GM12872 (cell line): ENCODE measurements around the gene LMBR1L.

Source experiments
- CTCF ChIP-seq: IDR thresholded peaks from 3 replicates; pipeline ENCODE4 v1.5.1; 2011; ENCODE audit warnings: low read depth, mild to moderate bottlenecking, low read length, moderate library complexity; ENCODE audit not compliant: insufficient read depth

LMBR1L gene

GRCh38 chr12:49094160-49094974 is 16.3 kb downstream of the LMBR1L start, which contains the start of gene DHH:
Gene DHH, minus strand, starts transcription at chr12:49094801. Its CDS starts 289 bp downstream, at chr12:49094512.
- no peak for TF ChIP-seq CTCF

GRCh38 chr12:49093792-49094159 is 16.9 kb downstream of the LMBR1L start:
- no peak for TF ChIP-seq CTCF

- no peak for TF ChIP-seq CTCF
Observed at GRCh38 chr12:49092816-49093406, 17.7 kb downstream of the LMBR1L start.

GRCh38 chr12:49092086-49092815 is 18.4 kb downstream of the LMBR1L start:
- TF ChIP-seq CTCF: peak; percentile 64

GRCh38 chr12:49091836-49092085 is 18.9 kb downstream of the LMBR1L start:
- no peak for TF ChIP-seq CTCF

GRCh38 chr12:49091056-49091835 is 19.4 kb downstream of the LMBR1L start:
- no peak for TF ChIP-seq CTCF
